DMS 273 treated with DMSO at 0.1 percent for 48 hours (cell line): ENCODE measurements around the gene WWOX.

Experiments used
- DNase-seq: peaks from one replicate; lab custom pipeline; 2025; lab: John Stamatoyannopoulos, UW

Gene WWOX

GRCh38 chr16:78396046-78396445 is 296.6 kb downstream of the WWOX start:
- no peak for DNase-seq

- DNase-seq = no peak
These were observed 297.2 kb downstream of the WWOX start for GRCh38 chr16:78396673-78397072.

- DNase-seq = no peak
These were observed 299.9 kb downstream of the WWOX start for GRCh38 chr16:78399384-78399783.

- no peak for DNase-seq
These were observed 303.4 kb downstream of the WWOX start for GRCh38 chr16:78402833-78403232.

GRCh38 chr16:78405040-78405439 is 305.6 kb downstream of the WWOX start:
- DNase-seq = no peak

- no peak for DNase-seq
These were observed 306.4 kb downstream of the WWOX start for GRCh38 chr16:78405833-78406232.

- DNase-seq = no peak
These were observed 307.7 kb downstream of the WWOX start for GRCh38 chr16:78407191-78407590.

GRCh38 chr16:78413651-78414050 is 314.2 kb downstream of the WWOX start:
- DNase-seq = no peak

- DNase-seq = no peak
These were observed 315.6 kb downstream of the WWOX start for GRCh38 chr16:78415013-78415412.

- no peak for DNase-seq
These were observed 316.2 kb downstream of the WWOX start for GRCh38 chr16:78415669-78416068.

GRCh38 chr16:78416400-78416799 is 316.9 kb downstream of the WWOX start:
- no peak for DNase-seq

- no peak for DNase-seq
These were observed 321.8 kb downstream of the WWOX start for GRCh38 chr16:78421181-78421708.

- no peak for DNase-seq
These were observed 325.8 kb downstream of the WWOX start for GRCh38 chr16:78425281-78425680.

- DNase-seq = no peak
These were observed 326.5 kb downstream of the WWOX start for GRCh38 chr16:78425891-78426510.

GRCh38 chr16:78428193-78428592 is 328.7 kb downstream of the WWOX start:
- DNase-seq = no peak

GRCh38 chr16:78430281-78430680 is 330.8 kb downstream of the WWOX start:
- DNase-seq = no peak

- DNase-seq = no peak
These were observed 331.7 kb downstream of the WWOX start for GRCh38 chr16:78431004-78431670.

GRCh38 chr16:78431701-78432100 is 332.2 kb downstream of the WWOX start:
- no peak for DNase-seq

- no peak for DNase-seq
These were observed 333.0 kb downstream of the WWOX start for GRCh38 chr16:78432451-78432850.

GRCh38 chr16:78433116-78433515 is 333.7 kb downstream of the WWOX start:
- DNase-seq = no peak

- DNase-seq = no peak
These were observed 334.9 kb downstream of the WWOX start for GRCh38 chr16:78434401-78434800.

GRCh38 chr16:78435260-78435659 is 335.8 kb downstream of the WWOX start:
- DNase-seq = no peak

GRCh38 chr16:78436023-78436422 is 336.6 kb downstream of the WWOX start:
- no peak for DNase-seq

GRCh38 chr16:78436846-78437245 is 337.4 kb downstream of the WWOX start:
- DNase-seq = no peak
